Esophagus muscularis mucosa (tissue), 4 donors: ENCODE data around the gene ANKRD11. TPM values are rescaled to one million over a fixed set of nuclear protein-coding genes. Genes with fewer than 3 reads are reported as not detected.

Experiments used
- DNase-seq: peaks from one replicate; pipeline ENCODE4 v3.0.0-alpha.2; 2017; ENCODE audit errors: extremely low spot score
- H3K27ac ChIP-seq, 4 donors: fragments of 200-600 bp; sonication (generic); replicated peaks in 1 of 4; 1 replicate in 3 of 4; 2 replicates in 1 of 4; pipeline ENCODE4 v1.5.1; 2016 to 2019; ENCODE audit warnings: mild to moderate bottlenecking in 1 of 4
- H3K27me3 ChIP-seq, 4 donors: fragments of 200-600 bp; sonication (generic); one replicate each; pipeline versions ENCODE4 v1.5.1 to v1.6.0; 2016 to 2019
- H3K36me3 ChIP-seq, 4 donors: fragments of 200-600 bp; sonication (generic); one replicate each; pipeline ENCODE4 v1.5.1; 2016 to 2019
- H3K4me1 ChIP-seq, 4 donors: fragments of 200-600 bp; sonication (generic); one replicate each; pipeline ENCODE4 v1.5.1; 2016 to 2019
- H3K4me3 ChIP-seq, 4 donors: fragments of 200-600 bp; sonication (generic); 1 replicate in 2 of 4; 2 replicates in 2 of 4; pipeline ENCODE4 v1.5.1; 2016 to 2019; ENCODE audit warnings: mild to moderate bottlenecking in 4 of 4, moderate library complexity in 1 of 4
- H3K9me3 ChIP-seq, 4 donors: fragments of 200-600 bp; sonication (generic); 1 replicate in 3 of 4; 2 replicates in 1 of 4; pipeline ENCODE4 v1.5.1; 2016 to 2019
- CTCF ChIP-seq, 3 experiments: fragments of 200-600 bp in 2 of 3; fragments of 450-650 bp in 1 of 3; sonication (generic) in 2 of 3; IDR thresholded peaks; one replicate each; pipeline ENCODE4 v1.5.1; 2017 to 2019; ENCODE audit warnings: antibody characterized with exemption in 3 of 3, mild to moderate bottlenecking in 2 of 3, moderate library complexity in 1 of 3
- EP300 ChIP-seq: sonication (generic); formaldehyde crosslinking; IDR thresholded peaks from one replicate; pipeline ENCODE4 v1.6.1; 2017; ENCODE audit warnings: antibody characterized with exemption
- POLR2A ChIP-seq: fragments of 450-650 bp; IDR thresholded peaks from one replicate; pipeline ENCODE4 v1.6.1; 2017; ENCODE audit warnings: antibody characterized with exemption, moderate library complexity, mild to moderate bottlenecking, low read depth
- POLR2AphosphoS5 ChIP-seq, 2 donors: sonication (generic); formaldehyde crosslinking; IDR thresholded peaks; one replicate each; pipeline ENCODE4 v1.6.1; 2017; ENCODE audit warnings: antibody characterized with exemption in 2 of 2
- WGBS: methylation state at CpG from one replicate; pipeline ENCODE4 v1.1.5; 2018; 5-methylcytosine and 5-hydroxymethylcytosine counted together
- intact Hi-C: fragments of 100-400 bp; cut with DNase I; formaldehyde crosslinking; loops from one replicate; pipeline ENCODE4 v1.15.1; 2023
- total RNA-seq, 4 donors: library from RNA; depleted of rRNA; stranded (reverse); fragments of >200 nt; gene quantifications; one replicate each; pipeline versions ENCODE4 v1.1.0 to v1.2.1, GENCODE V29; 2016

Gene ANKRD11
- total RNA-seq, 4 donors from 2014 or later = 60.8 to 119 (median 105) TPM

GRCh38 chr16:89312194-89312593 is 178.2 kb downstream of the ANKRD11 start:
- no peaks in the 10 kb centered on the region for H3K27me3 ChIP-seq
- TF ChIP-seq POLR2A (no peak), POLR2AphosphoS5 (IDR thresholded peaks at IDR 0.05) (no peak), EP300 (no peak), CTCF (IDR thresholded peaks at IDR 0.05) (no peak)
- H3K4me1 ChIP-seq = peaks cover 31 to 70% (median 59%) of the 10 kb centered on the region in 4 donors
- intact Hi-C loops = no loop called here
- 88% methylated on average over 10 of the region's 11 CpGs for WGBS
- no peak overlapping the region for H3K27ac ChIP-seq
- DNase-seq = no peak
- H3K36me3 ChIP-seq = peaks cover 16 to 32% (median 26%) of the 10 kb centered on the region in 4 donors
- no peak overlapping the region for H3K4me3 ChIP-seq
- no peaks in the 10 kb centered on the region for H3K9me3 ChIP-seq

GRCh38 chr16:89311636-89312035 is 178.7 kb downstream of the ANKRD11 start:
- no peak for TF ChIP-seq POLR2A
- no peak for TF ChIP-seq CTCF (IDR thresholded peaks at IDR 0.05)
- TF ChIP-seq POLR2AphosphoS5 (IDR thresholded peaks at IDR 0.05) = no peak
- TF ChIP-seq EP300 = no peak
- 94% methylated on average over 6 of the region's 6 CpGs for WGBS
- Histone ChIP-seq H3K27me3 (no peaks in the 10 kb centered on the region), H3K27ac (no peak overlapping the region), H3K36me3 (peaks cover 16 to 32% (median 26%) of the 10 kb centered on the region in 4 donors), H3K9me3 (no peaks in the 10 kb centered on the region), H3K4me3 (no peak overlapping the region), H3K4me1 (peaks cover 27 to 67% (median 57%) of the 10 kb centered on the region in 4 donors)
- DNase-seq = no peak
- intact Hi-C loops = no loop called here

- intact Hi-C loops = no loop called here
- 94% methylated on average over 16 of the region's 16 CpGs for WGBS
- H3K27ac ChIP-seq = peak overlapping the region in 1 of 4 donors; percentile 13
- H3K4me1 ChIP-seq = peaks cover 7 to 46% (median 38%) of the 10 kb centered on the region in 4 donors
- no peaks in the 10 kb centered on the region for H3K9me3 ChIP-seq
- H3K27me3 ChIP-seq = no peaks in the 10 kb centered on the region
- TF ChIP-seq POLR2AphosphoS5 (IDR thresholded peaks at IDR 0.05) (no peak), EP300 (no peak), CTCF (IDR thresholded peaks at IDR 0.05) (no peak), POLR2A (no peak)
- H3K4me3 ChIP-seq = no peak overlapping the region
- peaks cover 16 to 33% (median 27%) of the 10 kb centered on the region in 4 donors for H3K36me3 ChIP-seq
- no peak for DNase-seq
These were observed 180.8 kb downstream of the ANKRD11 start for GRCh38 chr16:89309438-89310122.

- Histone ChIP-seq H3K36me3 (peaks cover 16 to 43% (median 36%) of the 10 kb centered on the region in 4 donors), H3K27ac (peak overlapping the region in 1 of 4 donors; percentile 13), H3K4me1 (peaks cover 3 to 37% (median 29%) of the 10 kb centered on the region in 4 donors), H3K9me3 (no peaks in the 10 kb centered on the region), H3K4me3 (no peak overlapping the region), H3K27me3 (no peaks in the 10 kb centered on the region)
- DNase-seq = no peak
- TF ChIP-seq CTCF (IDR thresholded peaks at IDR 0.05) (peak; percentile 32 to 50 (median 38)), EP300 (no peak)
- intact Hi-C loops = no loop called here
- 85% methylated on average over 30 of the region's 30 CpGs for WGBS
These were observed 181.7 kb downstream of the ANKRD11 start for GRCh38 chr16:89308391-89309333.
